ENCODE data around the gene NEDD4L. TPM values are rescaled to one million over a fixed set of nuclear protein-coding genes. Genes with fewer than 3 reads are reported as not detected.

The NEDD4L gene
- total and polyA plus RNA-seq, 10 of the 15 experiments (the other 5 are each of a cell fraction or from before 2014, with no cell fraction given), result 7.4 to 24.0 (median 17.7) TPM

DNA sequence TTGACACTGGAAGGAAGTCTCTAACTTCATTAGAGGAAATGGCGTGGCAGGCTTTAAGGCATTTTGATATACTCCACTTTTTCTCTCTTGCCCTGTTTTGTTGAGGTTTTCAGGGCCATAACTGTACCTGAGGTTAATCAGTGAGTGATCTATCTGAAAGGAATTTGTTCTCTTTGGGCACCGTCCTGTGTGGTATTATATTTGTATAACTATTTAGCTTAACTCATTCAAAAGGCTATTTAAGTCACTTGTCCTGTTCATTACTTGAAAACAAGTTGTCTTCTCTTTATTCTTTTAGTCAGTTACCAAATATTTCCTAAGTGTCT is 180.4 kb downstream of the NEDD4L start:
- FAIRE-seq (no peak), ATAC-seq (no peak), DNase-seq (ENCODE audit: low read depth, low spot score) (no peak)
- H2AFZ ChIP-seq (ENCODE audit: control insufficient read depth, low read depth, low read length), result no peak overlapping the region
- ChIA-PET RAD21 (ENCODE audit: unreplicated experiment) (interaction anchor here (0.6 to 6.5 kb wide), 23 partner anchors 8 to 391 kb away, joined by 3 to 70 read pairs (median 4); partner anchors contain the start of gene NEDD4L), POLR2A (interaction anchor here (0.6 to 7.5 kb wide), 12 partner anchors 8 to 435 kb away, joined by 3 to 46 read pairs (median 4); no protein-coding TSS in a partner anchor), SMC1A (ENCODE audit: uncharacterized antibody, unreplicated experiment) (interaction anchor here (0.6 to 11.7 kb wide), 18 partner anchors 11 to 117 kb away, joined by 3 to 114 read pairs (median 5); no protein-coding TSS in a partner anchor), CTCF (interaction anchor here (0.9 to 2.2 kb wide), 11 partner anchors 10 to 271 kb away, joined by 3 to 12 read pairs (median 3); no protein-coding TSS in a partner anchor)
- intact Hi-C loops (cut with micrococcal nuclease; ENCODE audit: unreplicated experiment), result loop anchor here (2.0 kb wide), 1 partner anchor 14 kb away; no protein-coding TSS in a partner anchor
- H3K9me3 ChIP-seq (replicated peaks; ENCODE audit: control insufficient read depth, insufficient read depth, low read length), result no peaks in the 10 kb centered on the region
- H4K20me1 ChIP-seq (ENCODE audit: control insufficient read depth, insufficient read depth), result no peaks in the 10 kb centered on the region
- H3K27me3 ChIP-seq (replicated peaks in 1 of 2; ENCODE audit: control insufficient read depth in 2 of 2, insufficient read depth in 2 of 2, low read length in 1 of 2), result no peaks in the 10 kb centered on the region
- in situ Hi-C loops (cut with MboI), result no loop called here
- no peak overlapping the region for H3K27ac ChIP-seq (ENCODE audit: control insufficient read depth, insufficient read depth)
- no peak overlapping the region for H3K9ac ChIP-seq (ENCODE audit: control insufficient read depth, insufficient read depth, low read length)
- BruUV-seq (replicated peaks), result no TSS peak
- no peaks in the 10 kb centered on the region for H3K36me3 ChIP-seq (ENCODE audit: control insufficient read depth in 2 of 2, insufficient read depth in 2 of 2, low read length in 1 of 2)
- no peaks in the 10 kb centered on the region; the same call in 1 of the 2 replicates for H3K79me2 ChIP-seq (ENCODE audit: control insufficient read depth, insufficient read depth, low read length)
- 48% methylated on average over 2 of the region's 2 CpGs for WGBS (ENCODE audit: insufficient coverage, insufficient replicate concordance, low lambda C conversion rate, missing lambda C conversion rate)
- no peak overlapping the region for H3K4me2 ChIP-seq (ENCODE audit: control insufficient read depth, insufficient read depth)
- H3K4me3 ChIP-seq, result no peak overlapping the region
- 0 out of 2 replicates have a peak, but pooled peaks have one; percentile 2 for TF ChIP-seq GATAD2B (conservative IDR thresholded peaks at IDR 0.05; ENCODE audit: low read depth)
- TF ChIP-seq E2F8 (IDR thresholded peaks at IDR 0.05; ENCODE audit: low read depth, partially characterized antibody), result no peak
- peaks cover 13% of the 10 kb centered on the region for H3K4me1 ChIP-seq (ENCODE audit: control insufficient read depth, insufficient read depth, low read length)
